ENCODE measurements around the gene C16orf90. TPM values are rescaled to one million over a fixed set of nuclear protein-coding genes. Genes with fewer than 3 reads are reported as not detected.

Gene C16orf90
- total RNA-seq, 4 donors from 2014 or later, result not detected

DNA sequence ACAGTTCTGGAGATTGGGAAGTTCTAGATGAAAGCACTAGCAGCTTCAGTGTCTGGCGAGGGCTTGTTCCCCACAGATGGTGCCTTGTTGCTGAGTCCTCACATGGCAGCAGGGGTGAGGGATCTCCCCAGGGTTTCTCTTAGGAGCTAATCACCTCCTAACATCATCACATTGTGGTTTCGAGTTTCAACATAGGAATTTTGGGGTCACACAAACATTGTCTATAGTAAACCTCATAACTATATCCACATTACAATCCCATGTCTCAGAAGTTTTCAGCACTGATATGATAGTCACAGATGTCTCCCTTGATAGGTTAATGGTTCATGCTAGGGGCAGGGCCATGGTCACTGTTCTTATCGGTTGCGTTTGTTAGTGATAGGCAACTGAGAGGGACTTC is 19.3 kb upstream of the C16orf90 start:
- Histone ChIP-seq H3K4me3 (no peak overlapping the region), H3K27me3 (no peaks in the 10 kb centered on the region), H3K9me3 (no peaks in the 10 kb centered on the region), H3K27ac (no peak overlapping the region), H3K36me3 (no peaks in the 10 kb centered on the region), H3K4me1 (peaks cover 0 to 3% of the 10 kb centered on the region in 2 donors)
- no peak for TF ChIP-seq POLR2A (IDR thresholded peaks at IDR 0.05)
- TF ChIP-seq, protein P1, sequence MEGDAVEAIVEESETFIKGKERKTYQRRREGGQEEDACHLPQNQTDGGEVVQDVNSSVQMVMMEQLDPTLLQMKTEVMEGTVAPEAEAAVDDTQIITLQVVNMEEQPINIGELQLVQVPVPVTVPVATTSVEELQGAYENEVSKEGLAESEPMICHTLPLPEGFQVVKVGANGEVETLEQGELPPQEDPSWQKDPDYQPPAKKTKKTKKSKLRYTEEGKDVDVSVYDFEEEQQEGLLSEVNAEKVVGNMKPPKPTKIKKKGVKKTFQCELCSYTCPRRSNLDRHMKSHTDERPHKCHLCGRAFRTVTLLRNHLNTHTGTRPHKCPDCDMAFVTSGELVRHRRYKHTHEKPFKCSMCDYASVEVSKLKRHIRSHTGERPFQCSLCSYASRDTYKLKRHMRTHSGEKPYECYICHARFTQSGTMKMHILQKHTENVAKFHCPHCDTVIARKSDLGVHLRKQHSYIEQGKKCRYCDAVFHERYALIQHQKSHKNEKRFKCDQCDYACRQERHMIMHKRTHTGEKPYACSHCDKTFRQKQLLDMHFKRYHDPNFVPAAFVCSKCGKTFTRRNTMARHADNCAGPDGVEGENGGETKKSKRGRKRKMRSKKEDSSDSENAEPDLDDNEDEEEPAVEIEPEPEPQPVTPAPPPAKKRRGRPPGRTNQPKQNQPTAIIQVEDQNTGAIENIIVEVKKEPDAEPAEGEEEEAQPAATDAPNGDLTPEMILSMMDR (IDR thresholded peaks at IDR 0.05), result no peak
- DNase-seq, result no peak
- intact Hi-C loops (cut with DNase I; ENCODE audit: low total_unique reads), result no loop called here

DNA sequence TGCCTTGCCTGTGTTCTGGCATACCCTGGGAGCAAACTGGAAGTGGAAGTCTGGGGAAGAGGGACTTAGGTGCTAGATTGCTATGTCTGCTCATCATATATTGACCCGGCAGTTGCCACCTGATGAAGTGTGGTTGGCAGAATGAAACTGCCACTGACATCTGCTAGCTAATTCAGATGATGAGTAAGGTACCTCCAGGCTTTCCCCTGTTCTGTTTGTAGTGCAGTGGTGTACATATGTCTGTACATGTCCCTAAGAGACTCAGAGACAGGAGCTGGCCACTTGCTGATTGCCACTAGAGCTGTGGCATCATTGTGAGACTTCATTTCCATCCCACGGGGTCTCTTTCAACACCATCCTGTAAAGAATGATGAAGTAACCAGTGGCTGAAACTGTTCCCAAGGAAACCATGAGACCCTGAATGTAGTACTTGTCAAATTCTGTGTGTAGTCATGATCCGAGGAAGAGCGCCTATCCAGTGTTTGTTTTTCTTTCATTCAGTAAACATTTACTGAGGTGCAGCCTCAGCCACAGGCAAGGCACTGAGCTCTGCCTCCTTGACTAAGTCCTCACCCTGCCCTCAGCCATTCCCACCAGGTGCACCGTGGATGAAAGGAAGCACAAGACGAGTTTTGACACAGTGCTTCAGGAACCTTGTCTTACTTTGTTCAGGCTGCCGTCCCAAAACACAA is 18.7 kb upstream of the C16orf90 start:
- intact Hi-C loops (cut with DNase I; ENCODE audit: low total_unique reads), result no loop called here
- H3K4me3 ChIP-seq, result no peak overlapping the region
- H3K27ac ChIP-seq, result no peak overlapping the region
- DNase-seq, result no peak
- no peaks in the 10 kb centered on the region for H3K4me1 ChIP-seq
- H3K27me3 ChIP-seq, result no peaks in the 10 kb centered on the region
- H3K9me3 ChIP-seq, result no peaks in the 10 kb centered on the region
- no peak for TF ChIP-seq POLR2A (IDR thresholded peaks at IDR 0.05)
- H3K36me3 ChIP-seq, result no peaks in the 10 kb centered on the region

DNA sequence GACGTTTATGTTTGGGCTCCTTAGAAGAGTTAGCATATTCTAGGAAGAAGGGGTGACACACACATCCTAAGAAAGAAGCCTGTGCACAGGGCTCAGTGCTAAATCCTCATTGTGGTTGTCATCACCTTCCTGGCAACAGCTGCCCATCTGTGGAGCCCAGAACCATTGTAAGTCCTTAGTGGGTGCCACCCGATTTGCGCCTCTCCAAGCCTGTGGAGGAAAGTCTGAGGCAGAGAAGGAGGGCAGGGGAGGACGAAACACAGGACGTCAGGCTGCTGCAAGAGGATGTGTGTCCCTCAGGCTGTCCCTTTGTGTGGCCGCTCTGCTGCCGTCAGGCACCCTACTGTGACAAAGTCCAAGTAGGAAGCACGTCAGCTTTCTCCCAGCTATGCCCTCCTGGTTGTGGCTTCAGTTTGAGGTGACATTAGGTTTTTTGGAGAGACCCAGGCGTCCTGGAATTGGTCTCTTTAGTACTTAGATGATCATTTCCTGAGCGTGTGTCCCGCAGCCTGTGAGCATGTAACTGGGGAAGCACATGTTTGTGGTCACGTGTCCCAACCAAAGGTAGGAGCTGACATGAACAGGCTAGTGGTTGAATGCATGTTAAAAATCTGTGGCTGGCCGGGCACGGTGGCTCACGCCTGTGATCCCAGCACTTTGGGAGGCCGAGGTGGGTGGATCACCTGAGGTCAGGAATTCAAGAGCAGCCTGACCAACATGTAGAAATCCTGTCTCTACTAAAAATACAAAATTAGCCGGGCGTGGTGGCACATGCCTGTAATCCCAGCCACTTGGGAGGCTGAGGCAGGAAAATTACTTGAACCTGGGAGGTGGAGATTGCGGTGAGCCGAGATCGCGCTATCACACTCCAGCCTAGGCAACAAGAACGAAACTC is 16.2 kb upstream of the C16orf90 start:
- intact Hi-C loops (cut with DNase I; ENCODE audit: low total_unique reads), result no loop called here
- TF ChIP-seq, protein P1 (IDR thresholded peaks at IDR 0.05), result no peak
- TF ChIP-seq POLR2A (IDR thresholded peaks at IDR 0.05), result no peak
- Histone ChIP-seq H3K36me3 (no peaks in the 10 kb centered on the region), H3K4me1 (no peaks in the 10 kb centered on the region), H3K9me3 (no peaks in the 10 kb centered on the region), H3K27me3 (no peaks in the 10 kb centered on the region), H3K4me3 (no peak overlapping the region), H3K27ac (no peak overlapping the region)
- peak in 1 of 2 donors; percentile 5 for DNase-seq

DNA sequence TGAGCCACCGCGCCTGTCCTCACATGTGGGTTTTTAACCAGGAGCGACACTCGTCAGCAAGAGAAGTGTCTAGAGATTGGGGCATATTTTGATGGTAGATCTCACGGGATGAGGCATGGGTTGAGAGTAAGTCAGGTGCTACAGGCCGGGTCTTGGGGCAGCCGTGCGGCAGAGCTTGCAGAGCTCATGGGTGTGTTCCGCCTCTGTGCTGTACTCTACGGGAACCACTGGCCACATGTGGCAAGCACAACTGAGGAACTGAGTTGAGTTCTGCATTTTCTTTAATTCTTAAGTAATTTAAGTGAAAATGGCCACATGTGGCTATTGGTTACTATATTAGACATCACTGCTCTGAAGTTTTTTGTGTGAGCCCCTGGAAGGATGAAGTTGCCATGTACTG is 15.1 kb upstream of the C16orf90 start:
- Histone ChIP-seq H3K27ac (no peak overlapping the region), H3K4me3 (no peak overlapping the region), H3K27me3 (no peaks in the 10 kb centered on the region), H3K36me3 (no peaks in the 10 kb centered on the region), H3K4me1 (no peaks in the 10 kb centered on the region), H3K9me3 (no peaks in the 10 kb centered on the region)
- TF ChIP-seq, protein P1 (IDR thresholded peaks at IDR 0.05), result no peak
- TF ChIP-seq POLR2A (IDR thresholded peaks at IDR 0.05), result no peak
- intact Hi-C loops (cut with DNase I; ENCODE audit: low total_unique reads), result no loop called here
- no peak for DNase-seq

DNA sequence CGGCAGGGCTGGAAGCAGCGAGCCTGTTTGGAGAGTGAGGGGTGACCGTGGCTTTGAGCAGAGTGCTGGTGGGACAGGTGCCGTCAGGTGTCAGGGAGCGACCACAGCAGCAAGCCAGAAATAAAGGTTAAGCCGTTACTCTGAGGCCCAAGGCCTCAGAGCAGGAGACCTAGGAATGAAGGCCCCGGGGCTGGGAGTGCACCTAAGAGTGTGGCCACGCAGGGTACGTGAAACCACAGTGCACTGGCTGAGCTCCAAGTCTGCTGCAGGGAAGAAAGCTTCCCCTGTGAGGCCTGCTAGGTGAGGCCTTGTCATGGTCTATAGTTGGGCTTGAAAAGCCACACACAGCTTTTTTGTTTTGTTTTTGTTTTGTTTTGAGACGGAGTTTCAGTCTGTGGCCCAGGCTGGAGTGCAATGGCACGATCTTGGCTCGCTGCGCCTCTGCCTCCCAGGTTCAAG is 14.2 kb upstream of the C16orf90 start:
- no peaks in the 10 kb centered on the region for H3K36me3 ChIP-seq
- no peak overlapping the region for H3K27ac ChIP-seq
- DNase-seq, result no peak
- H3K4me1 ChIP-seq, result no peaks in the 10 kb centered on the region
- H3K4me3 ChIP-seq, result no peak overlapping the region
- TF ChIP-seq POLR2A (IDR thresholded peaks at IDR 0.05), result no peak
- TF ChIP-seq, protein P1 (IDR thresholded peaks at IDR 0.05), result no peak
- H3K27me3 ChIP-seq, result no peaks in the 10 kb centered on the region
- intact Hi-C loops (cut with DNase I; ENCODE audit: low total_unique reads), result no loop called here
- no peaks in the 10 kb centered on the region for H3K9me3 ChIP-seq

All from uterus (tissue), 4 donors.